Fibroblast of the aortic adventitia (primary cell): ENCODE data around the gene GAREM1. TPM values are rescaled to one million over a fixed set of nuclear protein-coding genes. Genes with fewer than 3 reads are reported as not detected.
A peak's percentile ranks its signal among the peaks of the same experiment; 100 is the strongest.

Experiments
- DNase-seq: peaks from one replicate; pipeline ENCODE4 v3.0.0-alpha.2; 2010; ENCODE audit warnings: low read depth
- H3K4me3 ChIP-seq: 2 replicates; pipeline ENCODE4 v1.5.1; 2011; ENCODE audit warnings: low read depth, mild to moderate bottlenecking, control low read depth, low read length, moderate library complexity
- CTCF ChIP-seq: IDR thresholded peaks from 2 replicates; pipeline ENCODE4 v1.5.1; 2011; ENCODE audit warnings: mild to moderate bottlenecking, low read length, control low read depth, inconsistent platforms; ENCODE audit not compliant: insufficient read depth
- total RNA-seq: library from RNA; depleted of rRNA; stranded (reverse); fragments of >200 nt; gene quantifications from 2 replicates; pipeline ENCODE4 v1.2.3, GENCODE V29; 2012; ENCODE audit warnings: low replicate concordance

Gene GAREM1
- total RNA-seq, 1 donor = 5.5 TPM

GRCh38 chr18:32301976-32302743 lies 168.5 kb downstream of the GAREM1 start:
- no peak for TF ChIP-seq CTCF
- H3K4me3 ChIP-seq = no peak overlapping the region
- DNase-seq = peak; percentile 96

GRCh38 chr18:32301361-32301760 lies 169.3 kb downstream of the GAREM1 start:
- peak; percentile 52 for DNase-seq
- no peak for TF ChIP-seq CTCF

GRCh38 chr18:32300914-32301313 lies 169.8 kb downstream of the GAREM1 start:
- TF ChIP-seq CTCF = no peak
- DNase-seq = peak; percentile 92
- no peak overlapping the region for H3K4me3 ChIP-seq

More at GRCh38 chr18:32301361-32301760, 169.3 kb downstream of the GAREM1 start:
- no peak overlapping the region for H3K4me3 ChIP-seq

- no peak for DNase-seq
- H3K4me3 ChIP-seq = no peak overlapping the region
- TF ChIP-seq CTCF = no peak
Measured at GRCh38 chr18:32299484-32299883, 171.2 kb downstream of the GAREM1 start.

GRCh38 chr18:32298171-32298667 lies 172.5 kb downstream of the GAREM1 start:
- no peak for TF ChIP-seq CTCF
- no peak overlapping the region for H3K4me3 ChIP-seq
- DNase-seq = no peak

- no peak for TF ChIP-seq CTCF
- no peak overlapping the region for H3K4me3 ChIP-seq
- no peak for DNase-seq
Measured at GRCh38 chr18:32297579-32298170, 173.0 kb downstream of the GAREM1 start.
